SK-N-SH (cell line): ENCODE data around the gene ADGRE2. TPM values are rescaled to one million over a fixed set of nuclear protein-coding genes. Genes with fewer than 3 reads are reported as not detected.
"Not testable (repeated sequence)": the region's sequence is repeated elsewhere in the genome, so short reads cannot be mapped to it uniquely, and the experiment has no call there.

Experiments
- CTCF ChIA-PET: fragments of 300-600, 350-600 bp; formaldehyde crosslinking; extraction: SDS; loops from one replicate; lab custom pipeline; 2021; lab: Yijun Ruan, JAX
- POLR2A ChIA-PET: fragments of 350-600 bp; sonication (Branson Sonifier 250); formaldehyde crosslinking; extraction: SDS; loops from one replicate; lab custom pipeline; 2020; ENCODE audit warnings: antibody characterized with exemption, inconsistent platforms; lab: Yijun Ruan, JAX
- DNase-seq: peaks from one replicate; pipeline ENCODE4 v3.0.0; 2012
- H2AFZ ChIP-seq: fragments of 200-600 bp; sonication (generic); 2 replicates; pipeline ENCODE4 v1.8.1; 2016; ENCODE audit warnings: antibody characterized with exemption, mild to moderate bottlenecking, low read depth
- H3F3A ChIP-seq: fragments of 200-600 bp; sonication (generic); replicated peaks from 2 replicates; pipeline ENCODE3; 2016; ENCODE audit warnings: antibody characterized with exemption, mild to moderate bottlenecking; ENCODE audit not compliant: insufficient read depth
- H3K27ac ChIP-seq, 2 experiments: fragments of 200-500 bp in 1 of 2; fragments of 200-600 bp in 1 of 2; sonication (Bioruptor generic) in 1 of 2; sonication (generic), shearing (Covaris generic) in 1 of 2; 2 replicates each; pipeline versions ENCODE4 v1.5.1 to v1.6.1; 2014 to 2016; ENCODE audit warnings: low read depth in 2 of 2, inconsistent platforms in 1 of 2, low read length in 1 of 2, mild to moderate bottlenecking in 1 of 2, mixed read lengths in 1 of 2
- H3K27me3 ChIP-seq: fragments of 200-600 bp; sonication (generic), shearing (Covaris generic); 2 replicates; pipeline ENCODE4 v1.6.1; 2016; ENCODE audit warnings: mixed run types; ENCODE audit not compliant: insufficient read depth
- H3K36me3 ChIP-seq, 2 experiments: fragments of 200-500 bp in 1 of 2; fragments of 200-600 bp in 1 of 2; sonication (Bioruptor generic) in 1 of 2; sonication (generic) in 1 of 2; replicated peaks in 1 of 2; 2 replicates each; pipeline versions ENCODE3 to v1.5.1; 2014 to 2016; ENCODE audit warnings: low read length in 1 of 2, mild to moderate bottlenecking in 1 of 2; ENCODE audit not compliant: insufficient read depth in 2 of 2, control insufficient read depth in 1 of 2
- H3K4me1 ChIP-seq, 2 experiments: fragments of 200-500 bp in 1 of 2; fragments of 200-600 bp in 1 of 2; sonication (Bioruptor generic) in 1 of 2; sonication (generic), shearing (Covaris generic) in 1 of 2; 2 replicates each; pipeline versions ENCODE4 v1.5.1 to v1.6.1; 2014 to 2016; ENCODE audit warnings: low read depth in 1 of 2, low read length in 1 of 2, mixed run types in 1 of 2; ENCODE audit not compliant: insufficient read depth in 2 of 2, control insufficient read depth in 1 of 2
- H3K4me2 ChIP-seq: fragments of 200-600 bp; sonication (generic), shearing (Covaris generic); 2 replicates; pipeline ENCODE4 v1.6.1; 2017; ENCODE audit warnings: mixed run types
- H3K4me3 ChIP-seq, 2 experiments: fragments of 200-500 bp in 1 of 2; fragments of 200-600 bp in 1 of 2; sonication (Bioruptor generic) in 1 of 2; sonication (generic), shearing (Covaris generic) in 1 of 2; 2 replicates each; pipeline versions ENCODE4 v1.5.1 to v1.8.1; 2014 to 2016; ENCODE audit warnings: low read depth in 2 of 2, inconsistent platforms in 1 of 2, low read length in 1 of 2, mild to moderate bottlenecking in 1 of 2, mixed read lengths in 1 of 2, moderate library complexity in 1 of 2
- H3K79me2 ChIP-seq: fragments of 200-600 bp; sonication (generic); 2 replicates; pipeline ENCODE4 v1.8.1; 2017; ENCODE audit warnings: mild to moderate bottlenecking; ENCODE audit not compliant: insufficient read depth
- H3K9ac ChIP-seq: fragments of 200-600 bp; sonication (generic); 2 replicates; pipeline ENCODE4 v1.6.1; 2017; ENCODE audit warnings: mixed run types
- H3K9me2 ChIP-seq: fragments of 200-600 bp; sonication (generic); 2 replicates; pipeline ENCODE4 v1.6.1; 2017; ENCODE audit warnings: mixed run types
- H3K9me3 ChIP-seq: fragments of 200-600 bp; sonication (generic); 2 replicates; pipeline ENCODE4 v1.6.1; 2017; ENCODE audit warnings: mixed run types, mild to moderate bottlenecking, moderate library complexity
- H4K20me1 ChIP-seq: fragments of 200-600 bp; sonication (generic); 2 replicates; pipeline ENCODE4 v1.6.1; 2017; ENCODE audit warnings: mild to moderate bottlenecking, mixed run types; ENCODE audit not compliant: insufficient read depth
- ELF1 ChIP-seq: IDR thresholded peaks from 2 replicates; pipeline ENCODE4 v1.4.0; 2012
- MEF2A ChIP-seq: IDR thresholded peaks from 2 replicates; pipeline ENCODE4 v1.4.0; 2012; ENCODE audit warnings: low read depth, borderline replicate concordance
- MXI1 ChIP-seq: IDR thresholded peaks from 2 replicates; pipeline ENCODE4 v1.6.1; 2012; ENCODE audit warnings: mild to moderate bottlenecking, low read depth, low read length, improper control_type of control experiment
- NFIC ChIP-seq: IDR thresholded peaks from 2 replicates; pipeline ENCODE4 v1.4.0; 2012; ENCODE audit warnings: borderline replicate concordance
- NRF1 ChIP-seq: IDR thresholded peaks from 2 replicates; pipeline ENCODE4 v1.6.1; 2012; ENCODE audit warnings: low read depth, mild to moderate bottlenecking, low read length
- POLR2AphosphoS5 ChIP-seq: IDR thresholded peaks from 2 replicates; pipeline ENCODE4 v1.6.1; 2012; ENCODE audit warnings: low read depth, low read length
- RCOR1 ChIP-seq: fragments of 150-350 bp; IDR thresholded peaks from 2 replicates; pipeline ENCODE4 v1.6.1; 2017; ENCODE audit warnings: antibody characterized with exemption, low read length
- RFX5 ChIP-seq: IDR thresholded peaks from 2 replicates; pipeline ENCODE4 v1.6.1; 2012; ENCODE audit warnings: mild to moderate bottlenecking, improper control_type of control experiment, low read length
- RXRA ChIP-seq: IDR thresholded peaks from 2 replicates; pipeline ENCODE4 v1.4.0; 2012; ENCODE audit warnings: low read depth, mild to moderate bottlenecking, borderline replicate concordance
- SMC3 ChIP-seq: IDR thresholded peaks from 2 replicates; pipeline ENCODE4 v1.6.1; 2012; ENCODE audit warnings: low read depth, low read length, improper control_type of control experiment
- WGBS: methylation state at CpG from one replicate; pipeline ENCODE4 v1.1.6; 2017; ENCODE audit warnings: low lambda C conversion rate; 5-methylcytosine and 5-hydroxymethylcytosine counted together
- polyA plus RNA-seq, 3 experiments: library from polyadenylated mRNA; depleted of rRNA; stranded (reverse); fragments of >200 nt; gene quantifications; 2 replicates each; pipeline ENCODE4 v1.2.3, GENCODE V29; 2012
- TF ChIP-seq, protein P1 (sequence below): IDR thresholded peaks from 2 replicates; pipeline ENCODE4 v1.4.0; 2012; ENCODE audit warnings: low read depth

Gene ADGRE2
- polyA plus RNA-seq, 1 of the 3 experiments (the other 2 are of a cell fraction): 0.02 TPM

DNA sequence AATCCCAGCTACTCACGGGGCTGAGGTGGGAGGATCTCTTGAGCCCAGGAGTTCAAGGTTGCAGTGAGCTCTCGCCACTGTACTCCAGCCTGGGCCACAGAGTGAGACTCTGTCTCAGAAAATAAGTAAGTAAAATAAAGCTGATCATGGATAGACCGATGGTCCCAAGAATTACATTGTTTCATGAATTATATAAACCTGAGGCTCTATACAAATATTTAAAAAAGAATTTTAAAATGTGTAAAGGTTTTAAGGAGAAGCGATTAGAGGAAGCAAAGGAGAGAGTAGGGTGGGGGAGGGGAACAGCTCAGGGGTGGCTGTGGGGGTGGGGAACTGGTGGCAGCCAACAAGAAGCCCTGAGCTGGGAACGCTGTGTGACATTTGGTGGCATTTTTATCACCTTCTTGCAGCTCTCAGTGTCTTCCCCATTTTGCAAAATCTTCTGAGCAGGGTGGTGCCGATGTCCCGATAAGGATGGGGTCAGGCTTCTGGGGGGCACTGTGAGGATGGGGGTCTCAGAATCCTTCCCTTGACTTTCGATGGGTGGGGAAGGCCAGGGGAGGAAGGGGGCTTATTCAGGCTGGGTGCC is 5.1 kb upstream of the ADGRE2 start:
- H3K27ac ChIP-seq, H2AFZ ChIP-seq, H3K4me3 ChIP-seq, H3F3A ChIP-seq, POLR2A ChIA-PET, H3K4me2 ChIP-seq, DNase-seq, CTCF ChIA-PET, H3K4me1 ChIP-seq, H4K20me1 ChIP-seq, H3K9ac ChIP-seq, H3K9me2 ChIP-seq, H3K36me3 ChIP-seq, H3K27me3 ChIP-seq, H3K9me3 ChIP-seq, H3K79me2 ChIP-seq: not testable (repeated sequence)
- 1% methylated on average over 5 of the region's 8 CpGs for WGBS

DNA sequence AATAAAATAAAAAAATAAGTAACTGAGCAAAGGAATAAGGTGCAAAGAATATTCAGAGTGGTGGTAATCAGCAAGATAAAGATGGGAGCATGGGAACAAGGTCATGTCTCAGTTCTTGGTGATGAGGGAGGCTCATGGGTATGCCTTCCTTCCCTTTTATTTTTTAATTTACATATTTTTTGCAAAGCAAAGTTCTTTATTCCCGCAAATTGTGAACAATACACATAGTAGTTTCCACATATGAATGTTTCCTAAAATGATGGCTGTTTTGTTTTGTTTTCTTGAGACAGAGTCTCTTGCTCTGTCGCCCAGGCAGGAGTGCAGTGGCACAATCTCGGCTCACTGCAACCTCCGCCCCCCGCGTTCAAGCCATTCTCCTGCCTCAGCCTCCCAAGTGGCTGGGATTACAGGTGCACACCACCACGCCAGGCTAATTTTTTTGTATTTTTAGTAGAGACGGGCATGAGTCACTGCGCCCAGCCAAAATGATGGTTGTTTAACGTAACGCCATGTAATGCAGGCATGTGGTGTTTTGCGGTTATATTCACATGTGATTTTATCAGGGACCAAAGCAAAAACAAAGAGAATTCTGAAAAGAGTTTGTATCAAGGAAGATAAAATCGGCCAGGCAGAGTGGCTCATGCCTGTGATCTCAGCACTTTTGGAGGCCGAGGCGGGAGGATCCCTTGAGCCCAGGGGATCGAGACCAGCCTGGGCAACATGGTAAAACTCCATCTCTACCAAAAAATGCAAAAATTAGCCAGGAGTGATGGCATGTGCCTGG is 4.5 kb upstream of the ADGRE2 start:
- H3K9ac ChIP-seq: no peak overlapping the region
- no peak overlapping the region for H3K4me2 ChIP-seq
- no peaks in the 10 kb centered on the region for H3F3A ChIP-seq
- no peaks in the 10 kb centered on the region for H3K9me3 ChIP-seq
- peaks cover 10% of the 10 kb centered on the region; the same call in 1 of the 2 replicates for H3K27me3 ChIP-seq
- no peaks in the 10 kb centered on the region for H3K9me2 ChIP-seq
- WGBS: 9% methylated on average over 16 of the region's 16 CpGs
- H2AFZ ChIP-seq: no peak overlapping the region
- no peak for TF ChIP-seq MEF2A
- TF ChIP-seq NFIC: no peak
- TF ChIP-seq RFX5: no peak
- TF ChIP-seq MXI1: no peak
- no peak for TF ChIP-seq SMC3
- no peak for TF ChIP-seq RXRA
- no peak for TF ChIP-seq NRF1
- TF ChIP-seq ELF1: no peak
- no peak for TF ChIP-seq POLR2AphosphoS5
- TF ChIP-seq RCOR1: no peak
- TF ChIP-seq, protein P1, sequence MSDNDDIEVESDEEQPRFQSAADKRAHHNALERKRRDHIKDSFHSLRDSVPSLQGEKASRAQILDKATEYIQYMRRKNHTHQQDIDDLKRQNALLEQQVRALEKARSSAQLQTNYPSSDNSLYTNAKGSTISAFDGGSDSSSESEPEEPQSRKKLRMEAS: no peak
- no peaks in the 10 kb centered on the region for H3K36me3 ChIP-seq
- no peaks in the 10 kb centered on the region for H3K4me1 ChIP-seq
- no peak overlapping the region for H3K27ac ChIP-seq
- no peak overlapping the region for H3K4me3 ChIP-seq
- POLR2A ChIA-PET: no interaction called here
- no peaks in the 10 kb centered on the region for H4K20me1 ChIP-seq
- H3K79me2 ChIP-seq: no peaks in the 10 kb centered on the region
- no peak for DNase-seq
- CTCF ChIA-PET: no interaction called here

DNA sequence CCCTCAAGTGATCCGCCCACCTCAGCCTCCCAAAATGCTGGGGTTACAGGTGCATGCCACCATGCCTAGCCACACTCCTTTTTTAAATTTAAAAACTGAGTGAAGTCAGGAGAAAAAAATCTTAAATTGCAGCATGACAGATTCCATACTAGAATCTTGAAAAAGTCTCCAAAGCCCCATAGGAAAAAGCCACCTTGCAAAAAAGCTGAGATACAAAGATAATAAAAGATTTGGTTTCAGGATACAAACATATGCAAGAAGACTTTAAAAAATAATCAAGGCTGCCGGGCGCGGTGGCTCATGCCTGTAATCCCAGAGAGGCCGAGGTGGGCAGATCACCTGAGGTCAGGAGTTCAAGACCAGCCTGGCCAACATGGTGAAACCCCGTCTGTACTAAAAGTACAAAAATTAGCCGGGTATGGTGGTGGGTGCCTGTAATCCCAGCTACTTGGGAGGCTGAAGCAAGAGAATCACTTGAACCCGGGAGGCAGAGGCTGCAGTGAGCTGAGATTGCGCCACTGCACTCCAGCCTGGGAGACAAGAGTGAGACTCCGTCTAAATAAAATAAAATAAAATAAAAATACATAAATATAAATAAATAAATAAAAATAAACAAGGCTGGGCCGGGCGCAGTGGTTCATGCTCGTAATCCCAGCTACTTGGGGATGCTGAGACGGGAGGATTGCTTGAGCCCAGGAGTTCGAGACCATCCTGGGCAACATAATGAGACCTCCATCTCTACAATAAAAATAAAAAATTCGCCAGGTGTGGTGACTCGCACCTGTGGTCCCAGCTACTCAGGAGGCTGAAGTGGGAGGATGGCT is 3.6 kb upstream of the ADGRE2 start:
- WGBS: 21% methylated on average over 17 of the region's 17 CpGs
- H3K9me2 ChIP-seq, H3K4me3 ChIP-seq, H3K9ac ChIP-seq, POLR2A ChIA-PET, H3K4me2 ChIP-seq, H3K9me3 ChIP-seq, DNase-seq, H3K4me1 ChIP-seq, H2AFZ ChIP-seq, H4K20me1 ChIP-seq, H3F3A ChIP-seq, H3K79me2 ChIP-seq, H3K36me3 ChIP-seq, H3K27me3 ChIP-seq, H3K27ac ChIP-seq: not testable (repeated sequence)
- CTCF ChIA-PET: interaction anchor here (0.9 kb wide), 1 partner anchor 21 kb away, joined by 3 read pairs; no protein-coding TSS in a partner anchor

DNA sequence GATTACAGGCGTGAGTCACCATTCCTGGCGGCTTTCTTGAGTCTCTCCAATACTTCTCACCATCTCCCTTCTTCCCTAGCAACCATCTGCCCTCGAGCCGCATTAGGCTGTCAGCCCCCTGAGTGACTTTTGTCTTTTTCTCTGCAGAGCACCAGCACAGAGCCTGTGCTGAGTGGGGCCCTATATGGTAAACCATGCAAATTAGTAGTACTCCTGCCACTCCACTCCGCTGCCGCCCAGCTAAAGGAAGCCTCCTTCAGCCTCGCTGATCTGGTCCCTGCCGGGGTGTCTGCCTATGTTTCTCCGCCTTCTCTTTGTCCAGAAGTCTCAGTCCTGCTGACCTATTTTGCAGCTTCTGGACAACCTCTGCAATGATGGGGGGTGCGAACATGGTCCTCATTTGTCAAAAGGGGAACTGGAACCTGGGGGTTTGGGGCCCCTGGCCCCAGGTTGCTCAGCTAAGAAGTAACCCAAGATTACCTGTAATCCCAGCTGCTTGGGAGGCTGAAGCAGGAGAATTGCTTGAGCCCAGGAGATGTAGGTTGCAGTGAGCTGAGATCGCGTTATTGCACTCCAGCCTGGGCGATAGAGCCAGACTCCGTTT is 2.4 kb upstream of the ADGRE2 start:
- H3K27ac ChIP-seq, H4K20me1 ChIP-seq, H3K9me2 ChIP-seq, H3K9ac ChIP-seq, H3K4me1 ChIP-seq, CTCF ChIA-PET, H3K4me3 ChIP-seq, H3K79me2 ChIP-seq, H2AFZ ChIP-seq, H3K9me3 ChIP-seq, H3K4me2 ChIP-seq, H3K36me3 ChIP-seq, H3F3A ChIP-seq, POLR2A ChIA-PET, DNase-seq: not testable (repeated sequence)
- H3K27me3 ChIP-seq: peaks cover 15% of the 10 kb centered on the region
- 14% methylated on average over 10 of the region's 14 CpGs for WGBS
